K562 (cell line): ENCODE results near the gene NR3C2. TPM values are rescaled to one million over a fixed set of nuclear protein-coding genes. Genes with fewer than 3 reads are reported as not detected.

Experiments
- ATAC-seq: fragments of 200-7000 bp; cut with Tn5 transposase; 3 replicates; pipeline ENCODE4 v1.9.1; 2020; ENCODE audit warnings: moderate library complexity
- BruUV-seq: library from RNA; stranded (reverse); fragments of 400-500 nt; replicated peaks from 2 replicates; lab custom pipeline; 2021; lab: Mats Ljungman, UMichigan
- CTCF ChIA-PET: fragments of 300-600 bp; formaldehyde crosslinking; extraction: SDS; loops from one replicate; lab custom pipeline; 2021; ENCODE audit warnings: low intra/inter-chr PET ratio; lab: Yijun Ruan, JAX
- POLR2A ChIA-PET: fragments of 300-600, 350-650 bp; sonication (Branson Sonifier 250); formaldehyde crosslinking; extraction: SDS; loops from one replicate; lab custom pipeline; 2021; ENCODE audit warnings: antibody characterized with exemption, inconsistent platforms; lab: Yijun Ruan, JAX
- DNase-seq, 4 experiments: peaks; one replicate each; pipeline versions ENCODE4 v3.0.0 to v3.0.0-alpha.2; 2011 to 2018; ENCODE audit warnings: low spot score in 3 of 4, mixed read lengths in 3 of 4; ENCODE audit errors: extremely low read depth in 1 of 4
- FAIRE-seq: peaks from 2 replicates; lab custom pipeline; 2011; peaks lifted over from hg19 to GRCh38; lab: Jason Lieb, UNC
- H2AFZ ChIP-seq: 2 replicates; pipeline ENCODE4 v1.6.0; 2011; ENCODE audit warnings: low read depth, low read length, control low read depth, inconsistent platforms
- H3K27ac ChIP-seq: fragments of 200-600 bp; 3 replicates; pipeline ENCODE4 v1.8.0; 2011; ENCODE audit warnings: low read depth, mild to moderate bottlenecking, control low read depth, inconsistent platforms, low read length, moderate library complexity, mixed read lengths; ENCODE audit errors: extremely low read depth
- H3K27me3 ChIP-seq, 2 experiments: fragments of 300-600 bp in 1 of 2; 2 replicates in 1 of 2; 3 replicates in 1 of 2; pipeline versions ENCODE4 v1.6.0 to v1.8.0; 2011; ENCODE audit warnings: inconsistent platforms in 2 of 2, low read length in 2 of 2, mild to moderate bottlenecking in 1 of 2, mixed read lengths in 1 of 2, moderate library complexity in 1 of 2; ENCODE audit not compliant: control insufficient read depth in 2 of 2, insufficient read depth in 2 of 2
- H3K36me3 ChIP-seq: fragments of 300-600 bp; 3 replicates; pipeline ENCODE4 v1.8.0; 2011; ENCODE audit warnings: mild to moderate bottlenecking, low read length, inconsistent platforms; ENCODE audit not compliant: control insufficient read depth, insufficient read depth
- H3K4me1 ChIP-seq, 2 experiments: fragments of 200-600 bp in 1 of 2; replicated peaks in 1 of 2; 2 replicates in 1 of 2; 3 replicates in 1 of 2; pipeline versions ENCODE4 v1.5.1 to v1.8.0; 2011; ENCODE audit warnings: inconsistent platforms in 2 of 2, low read length in 2 of 2, mild to moderate bottlenecking in 1 of 2, mixed read lengths in 1 of 2, moderate library complexity in 1 of 2; ENCODE audit not compliant: control insufficient read depth in 2 of 2, insufficient read depth in 2 of 2
- H3K4me2 ChIP-seq: 2 replicates; pipeline ENCODE4 v1.6.1; 2011; ENCODE audit warnings: low read length, control low read depth, inconsistent platforms, mixed read lengths; ENCODE audit not compliant: insufficient read depth
- H3K4me3 ChIP-seq: fragments of 200-600 bp; sonication (generic), shearing (Covaris generic); 2 replicates; pipeline ENCODE4 v1.5.1; 2016; ENCODE audit warnings: control low read depth, inconsistent platforms
- H3K79me2 ChIP-seq: fragments of 200-600 bp; 3 replicates; pipeline ENCODE4 v1.8.0; 2011; ENCODE audit warnings: low read length, inconsistent platforms; ENCODE audit not compliant: control insufficient read depth, insufficient read depth
- H3K9ac ChIP-seq, 2 experiments: 2 replicates each; pipeline versions ENCODE4 v1.6.0 to v1.6.1; 2011; ENCODE audit warnings: low read depth in 2 of 2, low read length in 2 of 2, control low read depth in 1 of 2, inconsistent platforms in 1 of 2, mild to moderate bottlenecking in 1 of 2, mixed read lengths in 1 of 2; ENCODE audit not compliant: insufficient read depth in 1 of 2
- H3K9me1 ChIP-seq: one replicate; pipeline ENCODE4 v1.6.0; 2011; ENCODE audit warnings: inconsistent platforms, mild to moderate bottlenecking, low read length, moderate library complexity; ENCODE audit not compliant: control insufficient read depth, insufficient read depth
- H3K9me3 ChIP-seq: replicated peaks from 2 replicates; pipeline ENCODE4 v1.5.1; 2011; ENCODE audit warnings: low read depth, low read length, inconsistent platforms; ENCODE audit not compliant: control insufficient read depth, insufficient read depth
- H4K20me1 ChIP-seq: replicated peaks from 2 replicates; pipeline ENCODE4 v1.6.1; 2011; ENCODE audit warnings: low read length, inconsistent platforms, mixed read lengths; ENCODE audit not compliant: control insufficient read depth, insufficient read depth
- AFF4 ChIP-seq: sonication (generic); formaldehyde crosslinking; IDR thresholded peaks from 2 replicates; pipeline ENCODE4 v1.8.0; 2023; ENCODE audit warnings: mild to moderate bottlenecking, missing genetic modification reagents
- CBX2 ChIP-seq: fragments of 200-600 bp; sonication (generic); IDR thresholded peaks from one replicate; pipeline ENCODE4 v1.6.1; 2012; ENCODE audit warnings: mild to moderate bottlenecking, low read length, inconsistent platforms; ENCODE audit not compliant: insufficient read depth, poor library complexity, severe bottlenecking
- CREM ChIP-seq: IDR thresholded peaks from 2 replicates; pipeline ENCODE4 v1.6.1; 2014; ENCODE audit warnings: antibody characterized with exemption, low read depth
- EP300 ChIP-seq: IDR thresholded peaks from 2 replicates; pipeline ENCODE4 v1.6.1; 2012; ENCODE audit warnings: low read length, improper control_type of control experiment
- HDAC2 ChIP-seq: fragments of 450-650 bp; IDR thresholded peaks from 2 replicates; pipeline ENCODE4 v1.6.1; 2016; ENCODE audit warnings: mild to moderate bottlenecking
- HEY1 ChIP-seq: fragments of 250-450 bp; sonication (Bioruptor Pico); IDR thresholded peaks from 2 replicates; pipeline ENCODE4 v1.5.0; 2020; ENCODE audit warnings: mild to moderate bottlenecking, moderate library complexity, borderline replicate concordance
- KAT2B ChIP-seq: IDR thresholded peaks from one replicate; pipeline ENCODE4 v1.6.1; 2012; ENCODE audit warnings: low read depth, mild to moderate bottlenecking, control low read depth, inconsistent platforms, low read length, moderate library complexity
- MYNN ChIP-seq, 2 experiments: sonication (generic); formaldehyde crosslinking in 1 of 2; IDR thresholded peaks; 2 replicates each; pipeline versions ENCODE4 v1.5.0 to v1.6.1; 2016 to 2020; ENCODE audit warnings: antibody characterized with exemption in 1 of 2, missing genetic modification reagents in 1 of 2
- SRSF7 ChIP-seq: fragments of 200-400 bp; formaldehyde crosslinking; optimal IDR thresholded peaks from 2 replicates; pipeline ENCODE3; 2017; ENCODE audit warnings: mild to moderate bottlenecking, low read depth, low read length
- STAT5B ChIP-seq: fragments of 250-450 bp; sonication (Bioruptor Pico); IDR thresholded peaks from 2 replicates; pipeline ENCODE4 v1.8.0; 2021; ENCODE audit warnings: mild to moderate bottlenecking, inconsistent platforms
- ZBTB1 ChIP-seq: sonication (generic); formaldehyde crosslinking; IDR thresholded peaks from 2 replicates; pipeline ENCODE4 v1.8.1; 2023; ENCODE audit warnings: missing genetic modification reagents, low read depth, mild to moderate bottlenecking, borderline replicate concordance
- ZNF316 ChIP-seq: fragments of 450-650 bp; IDR thresholded peaks from 2 replicates; pipeline ENCODE4 v1.6.1; 2016
- ZNF764 ChIP-seq: fragments of 250-450 bp; sonication (Bioruptor Pico); IDR thresholded peaks from 2 replicates; pipeline ENCODE4 v1.4.0; 2020; ENCODE audit warnings: low read depth, mild to moderate bottlenecking, moderate library complexity
- WGBS: fragments of 100-300 bp; shearing (Covaris generic); methylation state at CpG from one replicate; pipeline ENCODE4 v1.1.6; 2016; ENCODE audit warnings: low coverage, mixed read lengths; ENCODE audit not compliant: insufficient coverage; ENCODE audit errors: missing lambda C conversion rate; 5-methylcytosine and 5-hydroxymethylcytosine counted together
- in situ Hi-C: fragments of 300-500 bp; cut with MboI; formaldehyde crosslinking; loops from 4 replicates; pipeline ENCODE4 v1.15.0; 2018; ENCODE audit warnings: inconsistent platforms, mixed read lengths
- intact Hi-C: fragments of 100-400 bp; cut with micrococcal nuclease; formaldehyde crosslinking; loops from 2 replicates; pipeline ENCODE4 v1.14.2; 2022
- polyA plus RNA-seq, 8 experiments: library from polyadenylated mRNA; depleted of rRNA in 4 of 8; stranded (reverse) in 5 of 8; unstranded in 3 of 8; fragments of >200 nt; fragmentation: Nextera tagmentation in 2 of 8; fragmentation: Illumina TruSeq in 1 of 8; extraction: Ambion mirVana in 2 of 8; extraction: Trizol in 1 of 8; gene quantifications; 2 replicates each; pipeline versions ENCODE4 v1.2.1 to v1.2.3, GENCODE V29; 2011 to 2014; ENCODE audit warnings: inconsistent platforms in 1 of 8, missing spikeins in 1 of 8
- total RNA-seq, 7 experiments: library from RNA; depleted of rRNA in 6 of 7; stranded (reverse); fragments of >200 nt in 6 of 7; fragmentation: Illumina TruSeq in 2 of 7; extraction: Trizol in 2 of 7; gene quantifications; 2 replicates each; pipeline versions ENCODE4 v1.2.1 to v1.2.3, GENCODE V29; 2011 to 2021; ENCODE audit warnings: low replicate concordance in 1 of 7

Gene NR3C2
- total and polyA plus RNA-seq, 9 of the 15 experiments (the other 6 are each of a cell fraction or from before 2014, with no cell fraction given), result 0.01 to 0.28 (median 0.16) TPM; not detected in 2

GRCh38 chr4:148315049-148315448 lies 127.2 kb downstream of the NR3C2 start (continued):
- TF ChIP-seq ZNF764 (no peak), ZNF316 (no peak)
- TF ChIP-seq, all 486 proteins: peak for 0

GRCh38 chr4:148312956-148313490 lies 129.2 kb downstream of the NR3C2 start:
- FAIRE-seq, result no peak

More at GRCh38 chr4:148312956-148313490, 129.2 kb downstream of the NR3C2 start:
- no TSS peak for BruUV-seq
- ChIA-PET POLR2A (no interaction called here), CTCF (no interaction called here)
- Histone ChIP-seq H3K27ac (no peak overlapping the region), H3K4me1 (no peaks in the 10 kb centered on the region), H3K4me2 (no peak overlapping the region), H2AFZ (no peak overlapping the region), H3K4me3 (no peak overlapping the region), H3K27me3 (no peaks in the 10 kb centered on the region), H3K9me1 (no peaks in the 10 kb centered on the region), H3K79me2 (no peaks in the 10 kb centered on the region), H3K36me3 (no peaks in the 10 kb centered on the region), H4K20me1 (no peaks in the 10 kb centered on the region), H3K9me3 (no peaks in the 10 kb centered on the region; the same call in 1 of the 2 replicates), H3K9ac (no peak overlapping the region)
- intact Hi-C loops, result no loop called here
- WGBS, result 0% methylated on average over 2 of the region's 2 CpGs
- no peak for ATAC-seq
- DNase-seq, result no peak
- no peak for TF ChIP-seq STAT5B (CRISPR knock-in tag)
- TF ChIP-seq CREM, result no peak
- TF ChIP-seq CBX2, result no peak
- no peak for TF ChIP-seq SRSF7
- no peak for TF ChIP-seq HDAC2
- no peak for TF ChIP-seq ZBTB1 (CRISPR knock-in tag)
- no peak for TF ChIP-seq KAT2B
- no peak for TF ChIP-seq MYNN (IDR thresholded peaks at IDR 0.05)
- no peak for TF ChIP-seq MYNN (CRISPR knock-in tag; IDR thresholded peaks at IDR 0.05)
- no peak for TF ChIP-seq AFF4 (CRISPR knock-in tag)
- no peak for TF ChIP-seq EP300
- no peak for TF ChIP-seq HEY1 (CRISPR knock-in tag)
- in situ Hi-C loops, result no loop called here
